Thyroid gland (tissue), 4 donors: ENCODE data around the gene ZNF607. TPM values are rescaled to one million over a fixed set of nuclear protein-coding genes. Genes with fewer than 3 reads are reported as not detected.

Source experiments
- DNase-seq, 2 donors: peaks; one replicate each; pipeline ENCODE4 v3.0.0-alpha.2; 2019
- H3K27ac ChIP-seq, 3 donors: fragments of 200-600 bp; sonication (generic); 1 replicate in 2 of 3; 2 replicates in 1 of 3; pipeline ENCODE4 v1.5.1; 2016 to 2019; ENCODE audit warnings: mild to moderate bottlenecking in 1 of 3, moderate library complexity in 1 of 3
- H3K27me3 ChIP-seq: fragments of 200-600 bp; sonication (generic); one replicate; pipeline ENCODE4 v1.5.1; 2019
- H3K36me3 ChIP-seq, 2 donors: fragments of 200-600 bp; sonication (generic); one replicate each; pipeline ENCODE4 v1.5.1; 2016 to 2019
- H3K4me1 ChIP-seq, 2 donors: fragments of 200-600 bp; sonication (generic); one replicate each; pipeline ENCODE4 v1.5.1; 2017 to 2019
- H3K4me3 ChIP-seq, 3 donors: fragments of 200-600 bp; sonication (generic); replicated peaks in 1 of 3; 1 replicate in 2 of 3; 2 replicates in 1 of 3; pipeline ENCODE4 v1.5.1; 2016; ENCODE audit warnings: mild to moderate bottlenecking in 1 of 3
- H3K9me3 ChIP-seq: fragments of 200-600 bp; sonication (generic); one replicate; pipeline ENCODE4 v1.5.1; 2017
- CTCF ChIP-seq, 6 experiments: fragments of 200-600 bp in 3 of 6; fragments of 450-650 bp in 3 of 6; sonication (generic) in 3 of 6; IDR thresholded peaks; one replicate each; pipeline ENCODE4 v1.5.1; 2016 to 2019; ENCODE audit warnings: antibody characterized with exemption in 6 of 6, mild to moderate bottlenecking in 2 of 6, inconsistent platforms in 1 of 6, moderate library complexity in 1 of 6
- POLR2A ChIP-seq, 2 donors: fragments of 450-650 bp; IDR thresholded peaks; one replicate each; pipeline ENCODE4 v1.6.1; 2017; ENCODE audit warnings: antibody characterized with exemption in 2 of 2, mild to moderate bottlenecking in 2 of 2, moderate library complexity in 1 of 2
- WGBS, 2 donors: methylation state at CpG; one replicate each; pipeline ENCODE4 v1.1.5; 2017; 5-methylcytosine and 5-hydroxymethylcytosine counted together
- intact Hi-C: fragments of 100-400 bp; cut with DNase I; formaldehyde crosslinking; loops from one replicate; pipeline ENCODE4 v1.15.1; 2023
- total RNA-seq, 4 donors: library from RNA; depleted of rRNA; stranded (reverse); fragments of >200 nt; gene quantifications; one replicate each; pipeline ENCODE4 v1.2.3, GENCODE V29; 2016

Gene ZNF607
- total RNA-seq, 4 donors from 2014 or later: 8.0 to 15.8 (median 11.1) TPM

GRCh38 chr19:37698216-37698615 lies 21.3 kb downstream of the ZNF607 start:
- 93 to 94% methylated on average over 6 of the region's 6 CpGs for WGBS, 2 donors
- Histone ChIP-seq H3K9me3 (no peaks in the 10 kb centered on the region), H3K36me3 (peaks cover 2 to 10% of the 10 kb centered on the region in 2 donors), H3K27me3 (no peaks in the 10 kb centered on the region), H3K4me3 (no peak overlapping the region), H3K27ac (no peak overlapping the region), H3K4me1 (no peaks in the 10 kb centered on the region)
- DNase-seq: no peak
- intact Hi-C loops: no loop called here
- TF ChIP-seq CTCF (IDR thresholded peaks at IDR 0.05) (no peak), POLR2A (IDR thresholded peaks at IDR 0.05) (no peak)

GRCh38 chr19:37695144-37695899 lies 24.2 kb downstream of the ZNF607 start:
- H3K27me3 ChIP-seq: no peaks in the 10 kb centered on the region
- H3K9me3 ChIP-seq: no peaks in the 10 kb centered on the region
- peaks cover 0 to 3% of the 10 kb centered on the region in 2 donors for H3K4me1 ChIP-seq
- no peak overlapping the region for H3K4me3 ChIP-seq
- 83% methylated on average over 3 of the region's 3 CpGs for WGBS, 2 donors
- H3K27ac ChIP-seq: no peak overlapping the region
- H3K36me3 ChIP-seq: peaks cover 0 to 10% of the 10 kb centered on the region in 2 donors
- intact Hi-C loops: no loop called here
- no peak for TF ChIP-seq POLR2A (IDR thresholded peaks at IDR 0.05)
- no peak for DNase-seq

- WGBS, 2 donors: 76 to 77% methylated on average over 11 of the region's 11 CpGs
- no peak for TF ChIP-seq CTCF (IDR thresholded peaks at IDR 0.05)
- TF ChIP-seq POLR2A (IDR thresholded peaks at IDR 0.05): no peak
- no peak overlapping the region for H3K4me3 ChIP-seq
Measured at GRCh38 chr19:37692956-37693620, 26.5 kb downstream of the ZNF607 start.

GRCh38 chr19:37691881-37692504 lies 27.6 kb downstream of the ZNF607 start:
- TF ChIP-seq CTCF (IDR thresholded peaks at IDR 0.05) (no peak), POLR2A (IDR thresholded peaks at IDR 0.05) (peak in 1 of 2 donors; percentile 55)
- intact Hi-C loops: no loop called here
- WGBS, 2 donors: 1% methylated on average over 31 to 37 of the region's 48 CpGs

More at GRCh38 chr19:37692956-37693620, 26.5 kb downstream of the ZNF607 start:
- no peak overlapping the region for H3K27ac ChIP-seq
- no peaks in the 10 kb centered on the region for H3K36me3 ChIP-seq
- H3K27me3 ChIP-seq: no peaks in the 10 kb centered on the region
- no peak for DNase-seq
- intact Hi-C loops: no loop called here
- H3K9me3 ChIP-seq: no peaks in the 10 kb centered on the region
- peaks cover 0 to 3% of the 10 kb centered on the region in 2 donors for H3K4me1 ChIP-seq

GRCh38 chr19:37683520-37683919 lies 36.0 kb downstream of the ZNF607 start:
- TF ChIP-seq CTCF (IDR thresholded peaks at IDR 0.05): no peak
- TF ChIP-seq POLR2A (IDR thresholded peaks at IDR 0.05): no peak
- Histone ChIP-seq H3K9me3 (no peaks in the 10 kb centered on the region), H3K27ac (no peak overlapping the region), H3K4me3 (no peak overlapping the region), H3K4me1 (no peaks in the 10 kb centered on the region), H3K36me3 (no peaks in the 10 kb centered on the region), H3K27me3 (no peaks in the 10 kb centered on the region)
- WGBS, 2 donors: 92 to 94% methylated on average over 3 of the region's 3 CpGs
- DNase-seq: no peak
- intact Hi-C loops: no loop called here

More at GRCh38 chr19:37691881-37692504, 27.6 kb downstream of the ZNF607 start:
- Histone ChIP-seq H3K4me1 (peaks cover 0 to 3% of the 10 kb centered on the region in 2 donors), H3K27ac (peak overlapping the region; percentile 51 to 79 (median 57)), H3K9me3 (no peaks in the 10 kb centered on the region), H3K27me3 (no peaks in the 10 kb centered on the region), H3K36me3 (no peaks in the 10 kb centered on the region), H3K4me3 (peak overlapping the region; percentile 44 to 70 (median 47))
- DNase-seq: peak; percentile 82 to 84
